A549 (cell line): ENCODE measurements around the gene INTS7.

ENCODE experiments used
- EP300 ChIP-seq, 2 experiments: fragments of >200 bp; sonication (Bioruptor Twin); formaldehyde crosslinking; IDR thresholded peaks; 2 replicates in 1 of 2; 3 replicates in 1 of 2; pipeline ENCODE4 v1.6.1; 2016 to 2017
- FOSL2 ChIP-seq, 2 experiments: fragments of 450-650 bp in 1 of 2; fragments of >200 bp in 1 of 2; sonication (Bioruptor Twin) in 1 of 2; formaldehyde crosslinking; IDR thresholded peaks; 2 replicates each; pipeline versions ENCODE4 v1.5.0 to v1.6.1; 2016 to 2020; ENCODE audit warnings: mild to moderate bottlenecking in 1 of 2, moderate library complexity in 1 of 2
- JUN ChIP-seq, 2 experiments: fragments of >200 bp; sonication (Bioruptor Twin); formaldehyde crosslinking; IDR thresholded peaks; 2 replicates in 1 of 2; 3 replicates in 1 of 2; pipeline ENCODE4 v1.6.1; 2016 to 2017
- KDM5A ChIP-seq: fragments of 200-600 bp; sonication (generic); IDR thresholded peaks from 2 replicates; pipeline ENCODE4 v1.6.1; 2016; ENCODE audit warnings: antibody characterized with exemption, mild to moderate bottlenecking
- PHF8 ChIP-seq: fragments of 200-600 bp; sonication (generic); IDR thresholded peaks from 2 replicates; pipeline ENCODE4 v1.6.1; 2016; ENCODE audit warnings: low read depth, mild to moderate bottlenecking, antibody characterized with exemption, moderate library complexity, borderline replicate concordance
- POLR2A ChIP-seq: IDR thresholded peaks from 2 replicates; pipeline ENCODE4 v1.6.1; 2012; ENCODE audit warnings: mild to moderate bottlenecking, low read length
- RFX5 ChIP-seq: fragments of 450-650 bp; IDR thresholded peaks from 2 replicates; pipeline ENCODE4 v1.7.1; 2014; ENCODE audit warnings: antibody characterized with exemption, mild to moderate bottlenecking, moderate library complexity
- ZC3H11A ChIP-seq: fragments of 450-650 bp; IDR thresholded peaks from 2 replicates; pipeline ENCODE4 v1.6.1; 2014; ENCODE audit warnings: antibody characterized with exemption, mild to moderate bottlenecking
- TF ChIP-seq, protein P1 (sequence below): fragments of >200 bp; sonication (Bioruptor Twin); formaldehyde crosslinking; IDR thresholded peaks from 3 replicates; pipeline ENCODE4 v1.5.1; 2016
- TF ChIP-seq, protein P2 (sequence below): fragments of >200 bp; sonication (Bioruptor Twin); formaldehyde crosslinking; IDR thresholded peaks from 2 replicates; pipeline ENCODE4 v1.6.1; 2016

DNA sequence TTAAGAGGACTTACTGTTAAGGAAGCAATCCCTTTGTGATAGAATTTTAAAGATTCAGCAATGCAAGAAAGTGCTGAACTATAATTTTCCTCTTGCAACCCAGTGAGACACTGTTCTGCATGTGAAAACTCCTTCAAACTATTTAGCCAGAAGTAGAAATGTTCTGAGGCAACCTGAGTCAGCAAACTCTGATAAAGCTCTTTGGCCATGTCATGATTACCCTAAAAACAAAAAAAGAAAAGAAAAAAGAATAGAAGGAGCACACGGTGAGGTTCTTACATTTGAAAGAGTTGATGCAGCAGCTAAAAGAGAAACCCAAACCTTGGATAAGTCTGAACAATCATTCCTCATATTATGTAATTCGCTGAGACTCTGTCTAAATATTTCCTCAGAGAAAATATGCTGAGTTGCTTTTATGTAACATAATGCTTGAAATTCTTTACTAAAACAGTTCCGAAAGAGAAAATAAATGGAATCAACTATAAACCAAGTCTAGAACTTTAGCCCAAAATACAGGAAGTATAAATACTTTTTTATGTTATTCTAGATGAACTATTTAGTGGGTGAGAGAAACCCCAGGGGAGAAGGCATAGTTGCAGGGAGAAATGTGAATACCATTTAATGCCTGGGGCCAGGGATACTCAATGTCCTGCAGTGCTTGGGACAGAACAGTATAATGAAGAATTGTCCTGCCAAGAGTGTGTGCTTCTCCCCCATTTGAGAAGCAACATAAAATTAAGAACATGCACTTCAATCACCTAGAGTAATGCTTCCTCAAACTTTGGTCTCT, 60.0 kb downstream of the INTS7 start:
- TF ChIP-seq ZC3H11A (no peak), POLR2A (no peak), RFX5 (no peak), JUN (IDR thresholded peaks at IDR 0.05) (no peak), FOSL2 (IDR thresholded peaks at IDR 0.05) (no peak), FOSL2 (CRISPR knock-in tag; IDR thresholded peaks at IDR 0.05) (no peak), KDM5A (no peak), PHF8 (no peak), EP300 (IDR thresholded peaks at IDR 0.05) (no peak)
- TF ChIP-seq, protein P1, sequence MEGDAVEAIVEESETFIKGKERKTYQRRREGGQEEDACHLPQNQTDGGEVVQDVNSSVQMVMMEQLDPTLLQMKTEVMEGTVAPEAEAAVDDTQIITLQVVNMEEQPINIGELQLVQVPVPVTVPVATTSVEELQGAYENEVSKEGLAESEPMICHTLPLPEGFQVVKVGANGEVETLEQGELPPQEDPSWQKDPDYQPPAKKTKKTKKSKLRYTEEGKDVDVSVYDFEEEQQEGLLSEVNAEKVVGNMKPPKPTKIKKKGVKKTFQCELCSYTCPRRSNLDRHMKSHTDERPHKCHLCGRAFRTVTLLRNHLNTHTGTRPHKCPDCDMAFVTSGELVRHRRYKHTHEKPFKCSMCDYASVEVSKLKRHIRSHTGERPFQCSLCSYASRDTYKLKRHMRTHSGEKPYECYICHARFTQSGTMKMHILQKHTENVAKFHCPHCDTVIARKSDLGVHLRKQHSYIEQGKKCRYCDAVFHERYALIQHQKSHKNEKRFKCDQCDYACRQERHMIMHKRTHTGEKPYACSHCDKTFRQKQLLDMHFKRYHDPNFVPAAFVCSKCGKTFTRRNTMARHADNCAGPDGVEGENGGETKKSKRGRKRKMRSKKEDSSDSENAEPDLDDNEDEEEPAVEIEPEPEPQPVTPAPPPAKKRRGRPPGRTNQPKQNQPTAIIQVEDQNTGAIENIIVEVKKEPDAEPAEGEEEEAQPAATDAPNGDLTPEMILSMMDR = no peak
- TF ChIP-seq, protein P2, sequence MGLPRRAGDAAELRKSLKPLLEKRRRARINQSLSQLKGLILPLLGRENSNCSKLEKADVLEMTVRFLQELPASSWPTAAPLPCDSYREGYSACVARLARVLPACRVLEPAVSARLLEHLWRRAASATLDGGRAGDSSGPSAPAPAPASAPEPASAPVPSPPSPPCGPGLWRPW = no peak
